RKO (cell line): ENCODE measurements around the gene PPP1R10.
"Not testable (repeated sequence)": the region's sequence is repeated elsewhere in the genome, so short reads cannot be mapped to it uniquely, and the experiment has no call there.

ENCODE experiments used
- DNase-seq: peaks from one replicate; pipeline ENCODE4 v3.0.0-alpha.2; 2016; ENCODE audit warnings: low spot score

PPP1R10 gene

GRCh38 chr6:30616811-30617564 is at the start of gene PPP1R10:
PPP1R10 (minus strand) TSS chr6:30617243; CDS start chr6:30609944, 7,299 bp downstream.
- DNase-seq = peak; percentile 100

GRCh38 chr6:30666300-30666699 is 49.3 kb upstream of the PPP1R10 start:
- DNase-seq = peak; percentile 42

- DNase-seq = no peak
Measured at GRCh38 chr6:30664994-30665767, 48.1 kb upstream of the PPP1R10 start.

DNA sequence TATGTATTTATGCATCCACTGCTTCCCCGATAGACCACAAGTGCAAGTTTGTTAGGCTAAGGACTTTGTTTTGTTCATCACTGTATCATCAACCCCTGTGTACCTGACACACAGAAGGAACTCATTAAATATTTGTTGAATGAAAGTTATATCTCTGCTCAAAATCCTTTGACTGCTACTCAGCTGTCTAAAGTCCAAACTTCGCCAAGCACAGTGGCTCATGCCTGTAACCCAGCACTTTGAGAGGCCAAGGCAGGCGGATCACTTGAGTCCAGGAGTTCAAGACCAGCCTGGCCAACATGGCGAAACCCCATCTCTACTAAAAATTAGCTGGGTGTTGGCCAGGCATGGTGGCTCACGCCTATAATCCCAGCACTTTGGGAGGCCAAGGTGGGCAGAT is 40.9 kb upstream of the PPP1R10 start:
- not testable (repeated sequence) for DNase-seq

DNA sequence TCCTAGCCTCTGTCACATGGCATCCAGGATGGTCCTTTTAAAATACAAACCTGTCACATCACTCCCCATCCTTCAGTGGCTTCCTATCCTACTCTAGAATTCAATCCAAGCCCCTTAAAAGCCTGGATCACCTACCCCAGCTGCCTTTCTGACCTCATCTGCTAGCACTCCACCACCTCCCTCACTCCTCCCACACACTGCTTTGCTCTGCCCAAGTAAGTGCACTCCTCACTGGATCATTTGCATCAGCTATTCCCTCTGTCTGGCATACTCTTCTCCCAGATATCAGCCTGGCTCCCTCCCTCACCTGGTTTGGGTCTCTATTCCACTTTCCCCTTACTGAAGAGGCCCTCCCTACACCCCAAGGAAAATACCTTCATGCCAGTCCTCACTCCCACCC is 40.4 kb upstream of the PPP1R10 start:
- DNase-seq = no peak

- DNase-seq = no peak
Measured at GRCh38 chr6:30656513-30656912, 39.5 kb upstream of the PPP1R10 start.

- no peak for DNase-seq
Measured at GRCh38 chr6:30655743-30656094, 38.7 kb upstream of the PPP1R10 start.

GRCh38 chr6:30654798-30655742 is 38.0 kb upstream of the PPP1R10 start:
- DNase-seq = no peak

- DNase-seq = no peak
Measured at GRCh38 chr6:30651143-30651542, 34.1 kb upstream of the PPP1R10 start.

DNA sequence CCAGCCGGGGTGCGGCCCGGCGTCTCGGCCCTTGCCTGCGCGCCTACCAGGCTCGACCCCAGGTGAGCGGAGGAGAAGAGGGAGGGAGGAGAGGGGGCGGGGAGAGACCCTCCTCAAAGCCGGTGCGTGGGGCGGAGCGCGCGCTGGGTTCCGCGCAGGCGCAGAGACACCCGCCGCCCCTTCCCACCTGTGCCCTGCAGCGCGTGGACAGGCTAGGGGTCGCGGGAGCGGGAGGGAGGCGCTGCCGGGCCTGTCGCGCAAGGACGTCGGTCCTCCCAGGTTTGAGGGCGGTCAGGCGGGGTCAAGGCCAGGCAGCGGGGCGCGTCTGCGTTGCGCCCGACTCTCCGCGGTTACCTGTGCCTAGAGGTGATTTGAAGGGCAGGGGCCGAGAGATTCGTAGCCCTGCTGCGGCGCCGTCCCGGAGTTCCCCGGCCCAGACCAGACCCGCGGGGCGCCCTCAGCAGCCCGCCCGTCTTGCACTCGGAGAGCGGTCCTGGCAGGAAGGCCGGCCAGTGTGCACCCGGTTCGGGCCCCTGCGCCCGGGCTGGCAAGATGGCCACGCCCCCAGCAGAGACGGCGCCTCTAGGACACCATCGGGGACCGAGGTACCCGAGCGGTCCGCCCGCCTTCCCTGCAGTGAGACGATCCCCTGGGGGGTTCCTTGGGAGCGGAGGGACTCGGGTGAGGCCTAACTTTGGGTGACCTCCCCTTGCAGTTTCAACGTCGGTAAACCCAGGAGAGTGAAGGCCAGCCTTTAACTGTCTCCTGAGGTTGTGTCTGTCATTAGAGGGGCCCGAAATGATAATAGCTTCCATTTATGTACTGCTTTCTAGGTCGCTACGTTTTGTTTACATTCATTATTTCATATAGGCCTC is 30.4 kb upstream of the PPP1R10 start:
- DNase-seq = peak; percentile 84

- peak; percentile 95 for DNase-seq
Measured at GRCh38 chr6:30646450-30647241, 29.6 kb upstream of the PPP1R10 start, which contains the start of gene C6orf136. C6orf136 (plus strand) TSS chr6:30647133; CDS start chr6:30647232, 99 bp downstream.

DNA sequence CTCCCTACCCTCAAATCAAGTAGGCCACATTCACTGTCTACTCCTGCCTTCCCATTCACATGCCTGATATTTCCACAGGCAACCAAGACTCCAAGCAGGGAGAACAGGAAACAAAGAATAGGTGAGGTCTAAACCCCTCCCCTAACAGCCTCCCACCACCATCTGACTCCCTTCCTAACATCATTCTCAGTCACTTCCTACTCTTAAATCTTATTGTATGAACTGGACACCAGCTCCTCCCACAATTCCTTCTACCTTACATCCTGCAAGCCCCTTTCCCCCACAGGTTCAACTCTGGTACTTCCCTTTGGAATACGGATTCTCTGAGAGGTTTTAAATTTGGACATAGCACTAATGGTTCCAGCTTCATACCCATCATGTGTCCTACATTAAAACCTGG is 28.9 kb upstream of the PPP1R10 start:
- DNase-seq = no peak

DNA sequence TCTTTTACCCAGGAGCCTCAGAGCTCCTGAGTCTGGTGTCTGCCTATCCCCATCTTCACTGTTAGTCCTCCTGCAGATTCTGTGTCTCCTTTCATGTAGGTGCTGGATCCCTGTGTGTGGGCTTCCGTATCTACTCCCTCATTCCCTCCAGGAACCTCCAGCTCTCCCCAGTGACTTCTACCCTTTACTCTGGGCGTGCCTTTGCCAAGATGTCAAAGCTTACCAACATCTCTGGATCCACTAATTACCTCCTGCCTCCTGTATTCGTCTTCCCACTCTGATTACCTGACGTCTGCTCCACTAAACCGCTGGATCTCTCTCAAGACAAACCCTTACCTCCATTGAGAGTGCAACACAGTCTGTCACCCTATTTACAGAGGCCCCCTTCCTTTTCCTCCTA is 27.7 kb upstream of the PPP1R10 start:
- DNase-seq = no peak

- no peak for DNase-seq
Measured at GRCh38 chr6:30643656-30644055, 26.6 kb upstream of the PPP1R10 start.

- DNase-seq = no peak
Measured at GRCh38 chr6:30641048-30641447, 24.0 kb upstream of the PPP1R10 start.

GRCh38 chr6:30640481-30640880 is 23.4 kb upstream of the PPP1R10 start:
- DNase-seq = no peak

DNA sequence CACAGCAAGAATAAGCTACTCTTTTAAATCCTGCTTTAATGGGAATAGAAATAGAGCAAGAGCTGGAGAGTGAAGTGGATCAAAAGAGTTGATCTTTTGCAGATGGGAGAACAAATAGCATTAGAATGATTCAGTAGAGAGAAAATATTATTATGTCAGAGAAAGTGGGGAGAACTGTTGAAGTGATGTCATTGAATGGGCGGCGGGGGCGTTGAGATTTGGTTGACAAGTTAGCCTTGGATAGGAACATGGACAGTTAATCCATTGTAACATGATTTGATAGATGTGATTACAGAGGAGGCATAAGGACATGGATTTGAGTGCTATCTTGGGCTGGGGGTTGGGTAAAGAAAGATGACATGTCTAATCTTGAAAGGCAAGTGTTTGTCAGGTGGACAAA is 18.8 kb upstream of the PPP1R10 start:
- no peak for DNase-seq

GRCh38 chr6:30626484-30627366 is 9.7 kb upstream of the PPP1R10 start, which contains the start of gene ATAT1:
ATAT1 (plus strand) TSS chr6:30626874.
- peak; percentile 66 for DNase-seq

- DNase-seq = no peak
Measured at GRCh38 chr6:30625511-30625910, 8.5 kb upstream of the PPP1R10 start.
